ENCODE data around the gene PLCB3. TPM values are rescaled to one million over a fixed set of nuclear protein-coding genes. Genes with fewer than 3 reads are reported as not detected.
A peak's percentile ranks its signal among the peaks of the same experiment; 100 is the strongest.

The PLCB3 gene
- total and polyA plus RNA-seq, 2 of the 13 experiments (the other 11 are each of a cell fraction or from before 2014, with no cell fraction given) = 7.5 to 13.8 TPM

DNA sequence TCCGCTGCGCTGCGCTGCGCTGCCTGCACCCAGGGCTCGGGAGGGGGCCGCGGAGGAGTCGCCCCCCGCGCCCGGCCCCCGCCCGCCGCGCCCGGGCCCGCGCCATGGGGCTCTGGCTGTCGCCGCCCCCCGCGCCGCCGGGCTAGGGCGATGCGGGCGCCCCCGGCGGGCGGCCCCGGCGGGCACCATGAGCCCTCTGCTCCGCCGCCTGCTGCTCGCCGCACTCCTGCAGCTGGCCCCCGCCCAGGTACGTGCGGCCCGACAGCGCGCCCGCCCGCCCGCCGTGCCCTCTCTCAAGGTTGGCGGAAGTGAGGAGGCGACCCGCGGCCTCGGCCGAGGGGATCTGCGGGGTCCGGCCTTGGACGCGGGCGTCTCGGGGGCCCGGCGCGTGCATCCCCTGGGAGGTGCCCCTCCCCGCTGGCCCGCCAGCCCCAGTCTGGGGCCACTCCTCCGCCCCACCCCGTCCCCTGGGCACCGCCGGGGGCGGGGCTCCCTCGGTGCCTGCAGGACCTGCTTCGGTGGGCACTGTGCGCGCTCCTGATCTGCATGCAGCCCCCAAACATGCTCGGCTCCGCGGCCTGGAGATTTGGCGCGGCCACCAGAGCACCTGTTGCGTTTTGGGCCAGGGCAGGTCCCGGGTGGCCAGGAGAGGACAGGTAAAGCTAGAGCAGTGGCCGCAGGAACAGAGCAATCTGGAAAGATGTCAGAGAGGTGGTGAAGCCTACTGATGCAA lies 16.5 kb upstream of the PLCB3 start (continued):
- TF ChIP-seq ARID3A (IDR thresholded peaks at IDR 0.05; ENCODE audit: low read depth, low read length) (no peak), ZNF850 (CRISPR knock-in tag; conservative IDR thresholded peaks at IDR 0.05) (no peak), ZFYVE20 (CRISPR knock-in tag; IDR thresholded peaks at IDR 0.05; ENCODE audit: borderline replicate concordance, low read depth) (no peak), ZBTB4 (CRISPR knock-in tag; IDR thresholded peaks at IDR 0.05; ENCODE audit: borderline replicate concordance) (no peak), ZNF225 (CRISPR knock-in tag; IDR thresholded peaks at IDR 0.05) (0 out of 2 replicates have a peak, but pooled peaks have one; percentile 35), ZNF326 (CRISPR knock-in tag; IDR thresholded peaks at IDR 0.05; ENCODE audit: borderline replicate concordance) (no peak), ZNF512 (CRISPR knock-in tag; IDR thresholded peaks at IDR 0.05) (no peak), ZNF549 (CRISPR knock-in tag; IDR thresholded peaks at IDR 0.05) (no peak), NFKB2 (CRISPR knock-in tag; IDR thresholded peaks at IDR 0.05; ENCODE audit: borderline replicate concordance) (peak; percentile 80; the same call in 1 of the 2 replicates), DZIP1 (CRISPR knock-in tag; IDR thresholded peaks at IDR 0.05) (no peak), ASH2L (IDR thresholded peaks at IDR 0.05; ENCODE audit: insufficient read length, low read depth, low read length) (no peak)
- TF ChIP-seq, protein P1, sequence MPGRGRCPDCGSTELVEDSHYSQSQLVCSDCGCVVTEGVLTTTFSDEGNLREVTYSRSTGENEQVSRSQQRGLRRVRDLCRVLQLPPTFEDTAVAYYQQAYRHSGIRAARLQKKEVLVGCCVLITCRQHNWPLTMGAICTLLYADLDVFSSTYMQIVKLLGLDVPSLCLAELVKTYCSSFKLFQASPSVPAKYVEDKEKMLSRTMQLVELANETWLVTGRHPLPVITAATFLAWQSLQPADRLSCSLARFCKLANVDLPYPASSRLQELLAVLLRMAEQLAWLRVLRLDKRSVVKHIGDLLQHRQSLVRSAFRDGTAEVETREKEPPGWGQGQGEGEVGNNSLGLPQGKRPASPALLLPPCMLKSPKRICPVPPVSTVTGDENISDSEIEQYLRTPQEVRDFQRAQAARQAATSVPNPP (CRISPR knock-in tag; IDR thresholded peaks at IDR 0.05) = no peak
- TF ChIP-seq, protein P2, sequence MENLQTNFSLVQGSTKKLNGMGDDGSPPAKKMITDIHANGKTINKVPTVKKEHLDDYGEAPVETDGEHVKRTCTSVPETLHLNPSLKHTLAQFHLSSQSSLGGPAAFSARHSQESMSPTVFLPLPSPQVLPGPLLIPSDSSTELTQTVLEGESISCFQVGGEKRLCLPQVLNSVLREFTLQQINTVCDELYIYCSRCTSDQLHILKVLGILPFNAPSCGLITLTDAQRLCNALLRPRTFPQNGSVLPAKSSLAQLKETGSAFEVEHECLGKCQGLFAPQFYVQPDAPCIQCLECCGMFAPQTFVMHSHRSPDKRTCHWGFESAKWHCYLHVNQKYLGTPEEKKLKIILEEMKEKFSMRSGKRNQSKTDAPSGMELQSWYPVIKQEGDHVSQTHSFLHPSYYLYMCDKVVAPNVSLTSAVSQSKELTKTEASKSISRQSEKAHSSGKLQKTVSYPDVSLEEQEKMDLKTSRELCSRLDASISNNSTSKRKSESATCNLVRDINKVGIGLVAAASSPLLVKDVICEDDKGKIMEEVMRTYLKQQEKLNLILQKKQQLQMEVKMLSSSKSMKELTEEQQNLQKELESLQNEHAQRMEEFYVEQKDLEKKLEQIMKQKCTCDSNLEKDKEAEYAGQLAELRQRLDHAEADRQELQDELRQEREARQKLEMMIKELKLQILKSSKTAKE (CRISPR knock-in tag; IDR thresholded peaks at IDR 0.05; ENCODE audit: borderline replicate concordance) = peak; percentile 85
